Astrocyte (in vitro differentiated cells and primary cell): ENCODE results near the gene CEP41.

Experiments
- EZH2 ChIP-seq: IDR thresholded peaks from 2 replicates; pipeline ENCODE4 v1.6.1; 2012; ENCODE audit warnings: mild to moderate bottlenecking, low read length, inconsistent platforms; ENCODE audit not compliant: insufficient read depth
- TF ChIP-seq, protein P1 (sequence below): IDR thresholded peaks from 2 replicates; pipeline ENCODE4 v1.5.1; 2011; ENCODE audit warnings: low read depth, mild to moderate bottlenecking, inconsistent platforms, low read length, moderate library complexity; ENCODE audit not compliant: insufficient read depth

GRCh38 chr7:130366564-130366963 lies 74.3 kb downstream of the CEP41 start:
- TF ChIP-seq, protein P1, sequence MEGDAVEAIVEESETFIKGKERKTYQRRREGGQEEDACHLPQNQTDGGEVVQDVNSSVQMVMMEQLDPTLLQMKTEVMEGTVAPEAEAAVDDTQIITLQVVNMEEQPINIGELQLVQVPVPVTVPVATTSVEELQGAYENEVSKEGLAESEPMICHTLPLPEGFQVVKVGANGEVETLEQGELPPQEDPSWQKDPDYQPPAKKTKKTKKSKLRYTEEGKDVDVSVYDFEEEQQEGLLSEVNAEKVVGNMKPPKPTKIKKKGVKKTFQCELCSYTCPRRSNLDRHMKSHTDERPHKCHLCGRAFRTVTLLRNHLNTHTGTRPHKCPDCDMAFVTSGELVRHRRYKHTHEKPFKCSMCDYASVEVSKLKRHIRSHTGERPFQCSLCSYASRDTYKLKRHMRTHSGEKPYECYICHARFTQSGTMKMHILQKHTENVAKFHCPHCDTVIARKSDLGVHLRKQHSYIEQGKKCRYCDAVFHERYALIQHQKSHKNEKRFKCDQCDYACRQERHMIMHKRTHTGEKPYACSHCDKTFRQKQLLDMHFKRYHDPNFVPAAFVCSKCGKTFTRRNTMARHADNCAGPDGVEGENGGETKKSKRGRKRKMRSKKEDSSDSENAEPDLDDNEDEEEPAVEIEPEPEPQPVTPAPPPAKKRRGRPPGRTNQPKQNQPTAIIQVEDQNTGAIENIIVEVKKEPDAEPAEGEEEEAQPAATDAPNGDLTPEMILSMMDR: no peak
- TF ChIP-seq EZH2: no peak
